ENCODE data around the gene SCN1A.
"Not testable (repeated sequence)": the region's sequence is repeated elsewhere in the genome, so short reads cannot be mapped to it uniquely, and the experiment has no call there.

SCN1A gene

DNA sequence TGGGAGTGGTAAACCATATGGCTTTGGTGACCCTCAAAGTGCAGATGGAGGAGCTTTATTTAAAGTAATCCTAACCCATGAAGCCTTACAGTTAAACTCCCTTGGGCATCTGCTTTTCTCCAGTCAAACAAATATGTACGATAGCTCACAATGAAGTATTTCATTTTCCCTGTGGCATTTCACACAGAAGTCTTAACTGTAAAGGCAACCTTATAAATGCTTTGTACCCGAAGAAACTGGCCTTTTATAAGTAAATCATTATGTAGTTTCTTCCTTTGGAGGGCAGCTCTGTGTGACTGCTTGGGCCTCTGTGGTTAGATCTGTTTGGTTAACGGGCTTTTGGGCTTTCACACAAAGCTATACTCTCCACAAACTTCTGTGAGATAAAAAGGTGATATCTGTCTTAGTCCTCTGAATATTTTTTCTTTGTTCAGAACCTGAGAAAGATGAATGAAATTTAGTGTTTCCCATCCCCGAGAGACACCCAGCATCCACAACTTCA lies 46.6 kb downstream of the SCN1A start:
- no peak for DNase-seq

DNA sequence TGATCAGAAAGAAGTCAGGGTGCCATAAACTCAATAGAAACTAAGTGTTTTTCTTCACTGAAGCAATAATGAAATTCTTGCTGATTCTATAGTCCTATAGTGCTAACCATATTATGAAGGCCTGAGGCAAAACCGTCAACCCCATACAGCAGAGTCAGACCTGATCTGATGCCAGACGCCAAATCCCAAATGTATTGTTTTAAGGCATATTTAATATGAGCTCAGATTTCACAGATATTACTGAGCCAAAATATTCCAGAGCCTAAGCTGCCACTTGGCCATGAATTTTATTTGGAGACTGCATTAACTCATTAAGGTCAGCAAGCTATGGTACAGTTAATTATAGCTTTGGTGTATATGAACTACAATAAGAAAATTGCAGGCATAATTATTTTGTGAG lies 53.4 kb downstream of the SCN1A start:
- DNase-seq, result no peak

DNA sequence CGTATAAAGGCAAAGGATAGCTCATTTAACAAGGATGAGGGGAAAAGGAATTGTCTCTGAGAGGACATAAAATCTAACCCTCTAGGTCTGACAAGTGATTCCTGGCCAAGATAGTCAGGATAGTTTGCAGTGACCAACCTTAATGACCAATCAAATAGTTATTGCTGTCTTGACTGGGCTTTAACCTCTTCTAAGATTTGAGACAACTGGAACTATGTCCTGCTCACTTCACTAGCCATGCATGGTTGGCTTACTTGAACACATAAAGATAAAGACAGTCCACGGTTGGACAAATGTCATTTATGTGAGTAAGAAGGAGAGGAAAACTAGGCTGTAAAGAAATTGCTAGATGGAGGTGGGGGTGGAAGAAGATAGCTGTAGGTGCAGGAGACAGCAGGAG lies 53.8 kb downstream of the SCN1A start:
- DNase-seq, result no peak

DNA sequence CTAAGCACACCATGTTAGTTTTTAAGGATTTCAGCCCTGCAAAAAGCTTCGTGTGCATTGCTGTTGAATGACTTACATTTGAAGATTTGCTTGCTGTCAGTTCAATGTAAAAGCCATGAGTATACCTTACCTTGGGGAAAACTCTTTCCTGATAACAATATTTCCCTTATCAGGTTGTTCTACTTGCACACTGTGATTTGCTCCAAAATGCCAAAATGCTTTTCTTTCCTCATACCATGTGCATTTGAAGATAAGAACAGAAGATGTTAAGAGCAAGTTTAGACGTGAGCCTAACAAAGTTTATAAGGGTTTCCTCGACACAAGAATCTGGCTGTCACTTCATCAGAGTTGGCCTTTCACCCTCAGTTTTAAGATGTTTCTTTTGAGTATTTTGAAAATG lies 57.6 kb downstream of the SCN1A start:
- DNase-seq, result no peak

DNA sequence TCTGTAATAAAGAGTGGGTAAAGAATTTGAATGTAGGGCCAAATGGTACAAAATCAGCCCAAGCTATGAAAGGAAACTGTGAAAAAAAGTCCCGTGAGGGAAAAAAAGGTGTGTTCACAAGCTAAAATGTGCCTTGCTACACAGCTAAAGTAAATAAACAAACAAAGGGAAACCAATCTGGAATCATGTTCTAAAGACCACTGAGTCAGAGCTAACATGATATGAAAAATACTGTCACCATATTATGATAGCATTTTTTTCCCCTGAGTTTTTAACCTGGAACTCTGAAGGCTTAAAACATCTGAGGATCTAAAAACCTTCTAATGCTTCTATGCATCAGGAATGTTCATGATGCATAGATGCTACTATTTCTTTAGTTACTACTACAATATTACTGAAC lies 58.8 kb downstream of the SCN1A start:
- DNase-seq, result no peak

DNA sequence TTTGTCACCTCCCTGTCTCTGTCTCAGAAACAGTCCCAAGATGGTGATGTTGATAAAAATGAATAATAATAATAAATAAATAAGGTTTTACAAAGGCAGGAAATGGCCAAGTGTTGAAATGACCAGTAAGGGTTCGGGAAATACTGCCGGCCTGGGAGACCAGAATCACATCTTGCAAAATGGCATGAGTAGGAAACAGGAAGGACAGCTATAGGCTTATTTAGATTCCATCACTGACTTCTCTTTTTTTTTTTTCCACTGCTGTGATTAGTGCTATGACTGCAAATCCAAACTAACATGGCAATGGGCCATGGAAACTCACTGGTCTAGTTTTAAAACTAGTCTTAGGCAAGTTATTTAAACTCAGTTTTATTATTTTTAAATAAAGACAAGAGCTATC lies 60.6 kb downstream of the SCN1A start:
- no peak for DNase-seq

DNA sequence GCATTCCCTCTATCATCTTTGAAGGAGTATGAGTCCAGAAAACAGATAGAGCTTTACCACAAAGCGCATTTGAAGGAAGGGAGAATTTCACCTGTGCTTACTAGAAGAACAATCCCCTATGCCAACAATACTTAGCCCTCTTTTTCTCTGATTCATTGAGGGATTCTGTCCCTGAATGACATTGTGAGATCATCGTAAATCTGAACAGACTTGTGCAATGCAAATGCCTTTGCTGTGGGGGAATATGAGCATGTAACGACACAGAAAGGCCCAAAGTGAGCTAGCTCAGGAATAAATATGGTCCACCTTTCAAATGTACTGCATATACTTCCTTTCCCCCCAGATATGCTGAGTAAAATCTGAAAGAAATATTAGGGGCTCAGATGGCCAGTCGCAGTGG lies 67.6 kb downstream of the SCN1A start:
- DNase-seq, result no peak

DNA sequence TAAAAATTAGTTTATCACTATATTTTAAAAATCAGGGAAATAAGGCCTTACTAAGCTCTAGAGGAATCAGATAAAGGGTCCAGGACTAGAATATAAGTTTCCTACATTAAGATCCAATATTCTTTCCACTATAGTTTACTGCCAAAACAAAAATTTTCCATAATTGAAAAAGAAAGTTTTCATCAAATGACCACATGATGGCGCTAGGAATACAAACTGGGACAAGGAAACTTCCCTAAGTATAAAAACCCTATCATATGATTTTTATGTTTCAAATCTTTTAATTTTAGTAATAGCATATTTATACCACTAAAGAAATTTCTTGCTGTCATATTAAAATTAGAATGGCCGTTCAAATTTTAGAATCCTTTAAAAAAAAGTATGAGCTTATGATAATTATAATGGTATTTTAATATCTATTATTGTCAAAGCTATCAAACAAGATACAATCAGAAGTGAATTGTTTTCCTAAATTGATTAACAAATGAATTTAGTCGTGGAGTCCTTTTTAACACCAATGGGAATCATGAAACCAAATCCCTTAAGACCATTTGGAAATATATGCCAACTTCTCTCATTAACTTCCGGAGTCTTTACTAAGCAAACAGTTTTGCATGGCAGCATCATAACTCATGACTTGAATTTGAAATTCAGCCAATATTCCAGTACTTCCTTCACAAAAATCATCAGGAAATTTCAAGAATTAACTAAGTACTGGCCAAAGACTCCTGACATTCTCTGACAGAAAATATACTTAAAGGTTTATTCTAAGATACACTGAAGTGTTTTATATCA lies 70.3 kb downstream of the SCN1A start:
- no peak for DNase-seq

DNA sequence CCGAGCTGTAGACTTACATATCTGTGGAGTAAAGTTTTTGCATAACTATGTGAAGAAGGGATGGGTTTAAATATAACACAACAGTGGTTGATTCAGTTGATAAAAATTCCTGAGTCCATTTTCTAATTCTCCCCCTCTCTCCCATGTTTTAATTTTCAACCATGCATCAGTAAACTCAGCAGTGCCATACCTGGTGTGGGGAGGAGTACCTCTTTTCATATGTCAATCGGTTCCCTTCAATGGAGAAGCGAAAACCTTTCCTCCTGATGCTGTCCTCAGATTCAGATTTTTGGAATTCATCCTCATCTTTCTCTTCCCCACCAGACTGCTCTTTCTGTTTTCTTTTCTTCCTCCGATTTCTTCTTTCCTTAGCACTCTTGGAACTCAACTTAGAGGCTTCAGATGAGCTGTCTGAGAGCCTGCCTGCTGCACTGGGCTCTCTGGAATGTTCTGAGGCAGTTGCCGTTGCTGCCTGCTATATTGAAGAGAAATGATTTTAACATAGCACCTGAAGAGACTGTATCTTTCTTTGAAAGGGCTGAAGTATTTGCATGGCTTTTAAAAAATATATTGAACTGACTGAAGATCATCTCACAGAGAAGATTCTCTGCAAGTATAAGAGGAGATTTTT lies 82.9 kb downstream of the SCN1A start:
- no peak for DNase-seq

DNA sequence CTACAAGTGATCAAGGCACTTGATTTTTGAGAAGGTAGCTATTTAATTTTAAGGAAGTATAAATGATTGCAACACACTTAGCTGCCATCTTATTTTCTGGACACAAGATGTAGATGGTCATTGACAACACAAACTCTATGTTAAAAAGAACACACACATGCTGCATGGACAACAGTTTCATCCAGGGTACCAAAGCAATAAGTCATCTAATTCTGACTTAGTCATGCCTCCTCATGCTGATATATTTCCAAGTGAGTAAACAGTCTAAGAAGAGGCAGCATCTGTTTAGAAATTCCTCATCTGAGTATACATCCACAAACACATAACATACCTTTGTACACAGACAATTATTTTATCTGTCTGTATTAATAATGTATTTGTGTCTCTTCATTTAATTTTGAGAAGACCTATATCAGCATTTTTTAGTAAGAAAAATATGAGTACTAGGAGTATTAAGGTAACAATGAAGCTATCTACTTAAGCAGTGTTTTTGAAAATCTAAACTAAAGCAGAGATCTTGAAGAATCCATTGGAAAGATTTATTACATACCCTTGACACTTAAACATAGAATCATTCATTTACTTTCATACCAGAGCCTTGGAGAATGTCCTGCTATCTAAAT lies 84.9 kb downstream of the SCN1A start:
- no peak for DNase-seq

DNA sequence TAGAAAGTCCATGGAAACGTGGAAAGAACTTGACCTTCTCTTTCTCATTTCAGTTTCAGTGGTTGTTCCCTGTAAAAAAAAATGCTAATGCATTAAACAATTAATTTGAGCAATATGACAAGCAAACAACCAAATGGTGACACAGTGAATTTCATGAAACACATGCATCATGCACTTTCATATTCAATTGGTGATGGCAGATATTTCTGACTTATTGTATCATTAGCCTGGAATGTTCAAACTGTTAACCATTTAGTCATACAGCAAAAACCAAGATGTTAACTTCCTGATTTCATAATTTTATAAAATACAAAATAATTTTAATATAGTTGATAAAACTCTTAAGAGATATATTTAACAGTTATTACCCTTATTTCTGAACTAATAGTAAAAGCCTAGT lies 85.5 kb downstream of the SCN1A start:
- no peak for DNase-seq

DNA sequence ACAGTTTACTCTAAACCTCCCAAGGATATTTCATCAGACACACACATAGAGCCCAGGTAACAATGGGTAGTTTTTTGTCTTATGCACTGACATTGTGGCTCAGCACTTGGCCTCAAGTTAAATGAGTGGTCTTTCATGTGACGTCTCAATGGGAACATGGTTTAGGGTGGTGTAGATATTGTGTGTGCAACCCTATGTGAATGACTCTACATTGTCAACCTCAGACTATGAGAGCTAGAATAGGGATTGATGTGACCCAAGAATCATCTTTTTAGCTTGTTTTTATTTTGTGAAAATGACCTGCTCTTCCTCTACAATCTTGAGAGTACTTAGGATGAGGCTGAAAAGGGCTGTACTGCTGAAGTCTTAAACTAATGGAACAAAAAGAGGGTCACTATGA lies 86.2 kb downstream of the SCN1A start:
- no peak for DNase-seq

DNA sequence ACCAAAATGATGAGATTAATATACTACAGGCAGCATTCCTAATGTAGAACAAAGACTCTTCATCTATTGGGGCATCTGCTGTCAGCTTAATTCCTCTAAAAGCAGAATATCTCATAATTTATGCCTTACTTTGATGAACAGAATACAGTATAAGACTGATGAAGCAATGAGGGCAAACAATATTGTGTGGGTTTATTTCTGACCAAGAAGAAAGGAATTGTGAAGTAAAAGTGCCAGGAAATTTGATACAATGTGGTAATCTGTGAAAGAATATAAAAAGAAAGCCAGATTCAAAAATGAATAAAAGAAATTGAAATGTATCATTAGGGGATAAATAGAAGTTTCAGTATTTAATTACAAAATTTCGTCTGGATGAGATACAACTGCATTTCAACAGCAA lies 95.5 kb downstream of the SCN1A start:
- DNase-seq, result no peak

DNA sequence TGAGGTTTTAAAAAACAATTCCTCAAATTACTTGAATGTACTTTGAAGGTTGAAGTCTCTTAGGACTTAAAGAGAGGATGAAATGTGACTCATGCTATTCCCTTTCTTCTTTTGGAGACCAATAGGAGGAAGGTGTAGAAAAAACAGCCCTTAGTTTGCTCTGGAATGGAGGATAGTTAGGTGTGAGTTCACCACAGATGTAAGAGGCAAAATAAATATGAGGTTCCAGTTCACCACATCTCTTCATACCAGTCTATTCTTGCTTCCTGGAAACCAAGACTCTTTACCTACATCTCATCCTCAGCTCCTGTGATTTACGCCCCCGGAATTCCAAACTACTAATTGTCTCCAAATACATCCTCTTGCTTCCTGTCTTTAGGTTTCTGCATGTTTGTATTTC lies 96.8 kb downstream of the SCN1A start:
- DNase-seq, result no peak

DNA sequence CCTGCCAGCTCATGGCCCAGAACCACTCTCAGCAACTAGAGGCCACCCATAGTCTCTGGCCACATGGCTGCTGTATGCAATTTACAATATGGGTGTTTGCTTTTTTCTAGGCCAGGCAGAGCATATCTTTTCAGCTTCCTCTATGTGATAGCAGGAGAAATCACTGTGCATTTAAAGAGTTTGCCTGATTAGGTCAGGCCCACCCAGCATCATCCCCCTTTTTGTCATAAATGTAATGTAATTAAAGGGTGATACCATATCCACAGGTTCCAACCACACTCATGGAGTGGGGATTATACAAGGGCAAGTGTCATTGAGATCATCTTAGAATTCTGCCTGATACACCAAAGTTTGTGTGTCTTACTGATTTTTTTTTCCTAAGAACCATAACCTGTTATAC lies 102.5 kb downstream of the SCN1A start:
- DNase-seq, result no peak

DNA sequence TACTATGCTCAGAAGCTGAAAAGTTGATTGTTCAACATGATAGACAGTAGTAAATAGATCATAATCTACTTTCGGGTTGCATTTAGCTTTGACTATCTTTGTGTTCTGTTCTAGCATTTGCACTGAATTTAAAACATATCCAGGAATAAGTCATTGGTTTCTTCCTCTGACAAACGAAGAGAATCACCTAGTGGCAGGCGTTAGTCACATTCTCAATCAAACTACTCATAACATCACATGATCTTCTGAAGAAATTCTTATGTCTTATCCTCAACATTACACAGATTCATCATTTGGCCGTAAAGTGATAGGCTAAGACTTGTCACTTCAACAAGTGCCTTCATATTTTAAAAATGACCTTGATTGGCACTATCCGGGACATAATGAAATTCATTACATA lies 110.6 kb downstream of the SCN1A start:
- no peak for DNase-seq

DNA sequence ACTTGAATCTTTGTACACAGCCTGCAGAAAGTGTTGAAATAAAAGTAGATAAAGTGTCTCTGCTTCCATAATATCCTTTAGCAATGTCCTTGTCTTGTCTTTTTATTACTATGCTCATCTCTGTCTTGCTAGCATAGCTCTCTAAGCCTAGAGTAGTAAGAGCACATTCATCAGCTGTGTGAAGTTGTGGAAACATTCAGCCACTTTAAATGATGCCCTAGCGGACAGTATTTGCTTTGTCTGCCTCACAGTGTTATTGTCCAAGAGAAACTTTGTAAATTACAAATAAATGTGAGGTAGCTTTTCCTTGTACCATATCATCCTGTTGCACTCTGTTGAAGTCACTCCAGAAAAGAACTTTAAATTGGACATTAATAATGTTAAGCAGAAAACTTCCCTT lies 113.9 kb downstream of the SCN1A start:
- no peak for DNase-seq

DNA sequence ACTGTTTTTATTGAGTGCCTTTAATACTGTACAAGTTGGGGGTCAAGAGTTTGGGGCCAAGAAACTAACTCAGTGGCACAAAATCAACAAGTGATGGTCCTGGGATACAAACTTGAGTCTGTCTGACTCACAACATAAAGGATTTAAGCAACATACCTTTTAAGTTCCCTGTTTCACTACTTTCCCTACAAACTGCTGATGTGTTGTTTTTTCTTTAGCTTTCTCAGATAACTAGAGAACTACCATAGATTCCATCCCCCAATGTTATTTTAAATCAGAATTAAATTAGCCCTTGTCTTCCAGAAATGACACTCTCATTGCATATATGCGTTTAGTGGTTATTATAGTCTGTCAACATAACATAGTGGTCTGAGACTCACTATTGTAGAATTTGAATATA lies 116.2 kb downstream of the SCN1A start:
- no peak for DNase-seq

DNA sequence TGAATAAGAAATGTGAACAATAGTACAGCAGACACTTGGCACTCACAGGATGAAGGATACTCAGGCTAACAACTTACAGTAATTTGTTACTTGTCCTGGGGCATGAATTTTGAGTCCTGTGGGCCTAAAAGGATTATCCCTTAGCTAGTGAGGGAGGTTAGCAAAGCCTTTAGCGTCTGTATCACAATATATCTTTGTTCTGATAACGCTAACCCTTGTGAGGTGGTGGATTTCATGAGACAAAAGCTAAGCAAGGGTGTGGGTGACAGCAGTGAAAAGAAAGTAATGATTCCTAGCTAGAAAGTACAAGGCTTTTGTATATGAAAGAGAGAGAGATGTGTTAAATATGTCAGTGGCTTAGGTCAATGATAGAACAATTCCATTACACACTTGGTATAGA lies 127.4 kb downstream of the SCN1A start:
- no peak for DNase-seq

DNA sequence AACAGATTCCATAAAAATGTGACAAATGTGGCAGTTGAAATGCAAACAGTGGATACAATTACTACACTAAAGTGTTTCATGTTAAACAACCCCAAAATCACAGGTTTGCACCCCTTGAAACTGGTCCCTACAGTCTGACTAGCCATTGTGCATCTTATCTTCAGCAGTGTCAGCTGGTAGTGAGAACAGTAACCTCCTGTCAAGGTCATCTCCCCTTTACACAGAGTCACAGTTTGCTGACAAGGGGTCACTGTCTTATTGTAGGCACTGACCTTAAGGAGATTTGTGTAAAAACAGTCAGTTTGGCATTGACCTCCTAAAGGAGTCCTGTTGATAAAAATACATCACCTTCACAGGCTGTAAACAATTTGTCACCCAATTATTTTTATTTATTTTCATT lies 137.0 kb downstream of the SCN1A start:
- DNase-seq, result no peak

DNA sequence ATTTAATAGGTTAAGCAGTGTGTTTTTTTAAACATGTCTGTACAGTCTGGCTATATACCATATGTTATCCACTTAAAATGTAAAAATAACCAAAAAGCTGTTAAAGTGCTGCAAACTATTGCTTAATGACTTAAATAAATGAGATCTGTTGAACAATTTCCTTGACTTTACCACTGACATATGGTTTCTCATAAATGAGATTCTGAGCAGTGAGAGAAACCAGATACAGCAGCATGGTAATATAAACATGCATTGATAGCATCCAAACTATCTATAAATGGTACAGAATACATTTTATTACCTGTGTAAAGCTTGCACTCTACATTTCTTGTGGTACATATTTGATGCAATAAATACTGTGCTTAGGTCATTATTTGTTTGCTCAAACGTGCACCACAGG lies 138.0 kb downstream of the SCN1A start:
- no peak for DNase-seq

DNA sequence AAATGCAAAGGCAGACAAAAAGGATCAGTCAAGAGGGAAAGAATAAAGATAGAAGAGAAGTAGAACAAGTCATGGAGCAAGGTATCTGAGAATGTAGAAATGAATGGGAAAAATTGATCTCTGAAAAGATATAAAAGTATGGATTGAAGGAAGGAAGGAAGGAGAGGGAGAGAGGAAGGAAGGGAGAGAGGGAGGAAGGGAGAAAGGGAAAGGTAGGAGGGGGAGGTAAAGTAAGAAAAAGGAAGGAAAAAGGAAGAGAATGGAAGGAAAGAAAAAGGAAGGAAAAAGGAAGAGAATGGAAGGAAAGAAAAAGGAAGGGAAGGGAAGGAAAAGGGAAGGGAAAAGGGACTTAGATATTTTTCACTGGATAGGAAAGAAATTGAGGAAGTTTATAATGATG lies 142.7 kb downstream of the SCN1A start:
- DNase-seq, result no peak

DNA sequence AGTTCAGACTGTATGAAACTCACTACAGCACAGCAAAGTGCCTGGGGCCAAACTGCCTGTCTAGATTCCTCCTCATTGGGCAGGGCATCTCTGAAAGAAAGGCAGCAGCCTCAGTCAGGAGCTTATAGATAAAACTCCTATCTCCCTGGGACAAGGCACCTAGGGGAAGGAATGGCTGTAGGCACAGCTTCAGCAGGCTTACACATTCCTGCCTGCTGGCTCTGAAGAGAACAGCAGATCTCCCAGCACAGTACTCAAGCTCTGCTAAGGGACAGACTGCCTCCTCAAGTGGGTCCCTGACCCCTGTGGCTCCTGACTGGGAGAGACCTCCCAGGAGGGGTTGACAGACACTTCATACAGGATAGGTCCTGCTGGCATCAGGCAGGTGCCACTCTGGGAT lies 155.7 kb downstream of the SCN1A start:
- DNase-seq, result not testable (repeated sequence)

DNA sequence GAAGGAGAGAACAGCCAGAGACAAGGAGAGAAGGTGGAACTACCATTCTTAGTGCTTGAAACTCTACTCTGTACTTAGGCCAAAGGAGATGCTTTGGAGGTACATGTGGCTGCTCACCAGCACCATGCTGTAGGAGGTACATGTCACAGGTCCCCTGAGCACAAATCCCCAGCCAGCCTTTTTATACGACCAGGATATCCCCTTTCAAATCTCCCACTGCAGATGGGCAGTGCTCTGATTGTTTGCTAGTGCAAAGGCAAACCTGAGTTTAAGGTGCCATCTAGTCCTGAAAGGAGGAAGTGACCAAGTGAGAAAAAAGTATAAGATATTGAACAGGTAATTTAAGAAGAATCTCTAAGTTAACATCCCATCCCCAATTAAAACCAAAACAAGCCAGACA lies 157.2 kb downstream of the SCN1A start:
- DNase-seq, result no peak
